HFF-Myc (cell line): ENCODE measurements around the gene CHST1.

Source experiments
- DNase-seq: peaks from one replicate; pipeline ENCODE4 v3.0.0-alpha.2; 2011; ENCODE audit warnings: low read depth; ENCODE audit errors: extremely low read depth
- H3K4me3 ChIP-seq: replicated peaks from 2 replicates; pipeline ENCODE4 v1.5.1; 2011; ENCODE audit warnings: low read depth, mild to moderate bottlenecking, control low read depth, low read length
- CTCF ChIP-seq: IDR thresholded peaks from 2 replicates; pipeline ENCODE4 v1.5.1; 2012; ENCODE audit warnings: mild to moderate bottlenecking, low read depth, low read length, control low read depth; ENCODE audit errors: missing control alignments

CHST1 gene

GRCh38 chr11:45649544-45650165 is 15.8 kb downstream of the CHST1 start:
- no peak for DNase-seq
- H3K4me3 ChIP-seq, result no peak overlapping the region
- TF ChIP-seq CTCF, result no peak

- no peak overlapping the region for H3K4me3 ChIP-seq
- no peak for TF ChIP-seq CTCF
- DNase-seq, result no peak
These were observed 16.5 kb downstream of the CHST1 start for GRCh38 chr11:45648931-45649330.

- TF ChIP-seq CTCF, result no peak
- H3K4me3 ChIP-seq, result no peak overlapping the region
- DNase-seq, result no peak
These were observed 17.6 kb downstream of the CHST1 start for GRCh38 chr11:45647786-45648185.

GRCh38 chr11:45647329-45647728 is 18.1 kb downstream of the CHST1 start:
- H3K4me3 ChIP-seq, result no peak overlapping the region
- no peak for TF ChIP-seq CTCF
- DNase-seq, result no peak

- no peak for TF ChIP-seq CTCF
- H3K4me3 ChIP-seq, result no peak overlapping the region
- no peak for DNase-seq
These were observed 19.0 kb downstream of the CHST1 start for GRCh38 chr11:45646275-45646927.

GRCh38 chr11:45644981-45645889 is 20.2 kb downstream of the CHST1 start:
- no peak overlapping the region for H3K4me3 ChIP-seq
- no peak for TF ChIP-seq CTCF
- no peak for DNase-seq
